ENCODE measurements around the gene PYGB. TPM values are rescaled to one million over a fixed set of nuclear protein-coding genes. Genes with fewer than 3 reads are reported as not detected.

Gene PYGB
- total and polyA plus RNA-seq, 7 donors, result 4.9 to 22.3 (median 9.5) TPM

DNA sequence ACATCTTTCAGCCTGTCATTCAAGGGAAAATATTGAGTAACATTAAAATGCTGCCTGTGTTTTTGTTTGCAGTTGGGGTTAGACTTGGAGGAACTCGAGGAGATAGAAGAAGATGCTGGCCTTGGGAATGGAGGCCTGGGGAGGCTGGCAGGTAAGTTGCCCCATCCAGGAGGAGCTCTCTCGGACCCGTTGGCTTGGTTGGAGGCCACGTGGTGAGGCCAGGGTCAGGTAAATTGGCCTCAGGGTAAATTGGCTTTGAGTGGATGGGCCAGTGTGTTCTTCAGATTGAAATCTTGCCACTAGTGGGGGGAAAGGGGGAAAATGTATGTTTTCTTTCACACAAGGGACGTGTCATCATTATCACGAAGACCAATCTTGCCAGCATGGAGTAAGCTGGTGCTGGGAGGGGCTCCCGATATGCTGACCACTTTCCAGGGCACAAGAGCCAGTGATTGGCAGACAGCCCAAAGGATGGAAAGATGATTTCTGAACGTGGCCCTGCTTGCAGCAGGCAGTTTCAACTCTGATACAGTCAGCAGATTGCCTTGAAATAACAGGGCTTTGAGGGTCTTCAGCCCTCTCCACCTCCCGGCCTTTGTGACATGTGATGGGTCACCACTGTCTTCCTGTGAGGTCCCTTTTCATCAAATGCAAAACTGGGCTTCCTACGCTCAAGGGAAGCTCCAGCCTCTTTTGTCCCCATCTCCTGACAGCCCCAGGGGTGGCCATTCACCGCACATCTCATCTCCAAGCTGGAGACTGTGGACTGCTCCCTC is 21.4 kb downstream of the PYGB start:
- Histone ChIP-seq H3K27ac (no peak overlapping the region), H3K4me1 (peaks cover 26% of the 10 kb centered on the region), H3K27me3 (ENCODE audit: insufficient read depth in 3 of 3, low read length in 2 of 3) (no peaks in the 10 kb centered on the region), H3K9me3 (no peaks in the 10 kb centered on the region), H3K4me3 (no peak overlapping the region), H3K36me3 (ENCODE audit: insufficient read depth in 1 of 2, low read depth in 1 of 2) (peaks cover 4 to 34% of the 10 kb centered on the region in 2 donors)
- TF ChIP-seq, protein P1, sequence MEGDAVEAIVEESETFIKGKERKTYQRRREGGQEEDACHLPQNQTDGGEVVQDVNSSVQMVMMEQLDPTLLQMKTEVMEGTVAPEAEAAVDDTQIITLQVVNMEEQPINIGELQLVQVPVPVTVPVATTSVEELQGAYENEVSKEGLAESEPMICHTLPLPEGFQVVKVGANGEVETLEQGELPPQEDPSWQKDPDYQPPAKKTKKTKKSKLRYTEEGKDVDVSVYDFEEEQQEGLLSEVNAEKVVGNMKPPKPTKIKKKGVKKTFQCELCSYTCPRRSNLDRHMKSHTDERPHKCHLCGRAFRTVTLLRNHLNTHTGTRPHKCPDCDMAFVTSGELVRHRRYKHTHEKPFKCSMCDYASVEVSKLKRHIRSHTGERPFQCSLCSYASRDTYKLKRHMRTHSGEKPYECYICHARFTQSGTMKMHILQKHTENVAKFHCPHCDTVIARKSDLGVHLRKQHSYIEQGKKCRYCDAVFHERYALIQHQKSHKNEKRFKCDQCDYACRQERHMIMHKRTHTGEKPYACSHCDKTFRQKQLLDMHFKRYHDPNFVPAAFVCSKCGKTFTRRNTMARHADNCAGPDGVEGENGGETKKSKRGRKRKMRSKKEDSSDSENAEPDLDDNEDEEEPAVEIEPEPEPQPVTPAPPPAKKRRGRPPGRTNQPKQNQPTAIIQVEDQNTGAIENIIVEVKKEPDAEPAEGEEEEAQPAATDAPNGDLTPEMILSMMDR (IDR thresholded peaks at IDR 0.05), result no peak
- peak; percentile 3 to 35 for DNase-seq
- 81 to 87% (median 86%) methylated on average over 11 of the region's 11 CpGs for WGBS, 3 donors
- intact Hi-C loops (cut with DNase I), result no loop called here
- ATAC-seq, result no peak

DNA sequence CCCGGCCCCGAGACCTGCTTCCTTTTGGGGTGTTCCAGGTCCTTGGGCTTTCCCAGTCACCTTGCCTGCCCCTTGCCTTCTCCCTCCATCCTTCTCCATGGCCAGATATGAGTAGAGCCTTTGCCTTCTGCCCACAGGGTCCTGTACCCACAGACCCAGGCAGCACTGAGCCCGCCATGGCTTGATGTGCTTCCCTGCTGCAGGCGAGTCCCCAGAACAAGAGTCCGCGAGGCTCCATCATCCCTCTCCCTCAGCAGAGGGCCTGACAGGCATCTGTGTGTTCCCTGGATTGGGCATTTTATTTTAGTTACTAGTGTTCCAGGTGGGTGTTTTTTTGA is 21.9 kb downstream of the PYGB start:
- Histone ChIP-seq H3K4me3 (no peak overlapping the region), H3K9me3 (no peaks in the 10 kb centered on the region), H3K36me3 (ENCODE audit: insufficient read depth in 1 of 2, low read depth in 1 of 2) (peaks cover 4 to 40% of the 10 kb centered on the region in 2 donors), H3K27ac (no peak overlapping the region), H3K27me3 (ENCODE audit: insufficient read depth in 3 of 3, low read length in 2 of 3) (no peaks in the 10 kb centered on the region), H3K4me1 (peaks cover 29% of the 10 kb centered on the region)
- ATAC-seq, result no peak
- 97 to 98% (median 97%) methylated on average over 6 of the region's 6 CpGs for WGBS, 3 donors
- intact Hi-C loops (cut with DNase I), result loop anchor here in 1 of 2 donors (10.0 kb wide), 1 partner anchor 125 kb away; the partner anchor contains the start of gene ABHD12
- TF ChIP-seq, protein P1 (IDR thresholded peaks at IDR 0.05), result no peak
- no peak for DNase-seq

DNA sequence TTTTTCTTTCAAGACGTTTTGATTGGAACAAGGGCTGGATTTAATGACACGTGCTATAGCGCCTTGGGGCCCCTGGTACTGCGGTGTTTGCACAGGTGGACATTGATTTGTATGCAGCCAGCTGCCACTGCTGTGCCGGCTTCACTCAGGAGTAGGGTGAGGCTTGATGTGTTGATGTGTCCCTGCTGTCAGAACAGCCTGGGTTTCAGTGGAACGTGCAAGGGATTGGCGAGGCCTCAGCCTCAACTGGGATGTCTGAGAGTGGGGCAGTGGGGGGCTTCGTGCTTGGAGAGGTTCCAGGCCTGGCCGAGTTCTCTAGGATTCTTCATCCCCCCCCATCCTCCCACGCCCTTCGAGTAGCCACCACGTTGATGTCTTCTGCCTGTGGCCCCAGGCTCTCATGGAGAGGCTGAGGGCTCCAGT is 23.0 kb downstream of the PYGB start:
- peak; percentile 6 to 26 for DNase-seq
- H3K4me3 ChIP-seq, result no peak overlapping the region
- no peaks in the 10 kb centered on the region for H3K9me3 ChIP-seq
- intact Hi-C loops (cut with DNase I), result loop anchor here in 1 of 2 donors (10.0 kb wide), 1 partner anchor 124 kb away; the partner anchor contains the start of gene ABHD12
- peaks cover 4 to 41% of the 10 kb centered on the region in 2 donors for H3K36me3 ChIP-seq (ENCODE audit: insufficient read depth in 1 of 2, low read depth in 1 of 2)
- WGBS, 3 donors, result 87 to 93% (median 90%) methylated on average over 12 of the region's 12 CpGs
- H3K27me3 ChIP-seq (ENCODE audit: insufficient read depth in 3 of 3, low read length in 2 of 3), result no peaks in the 10 kb centered on the region
- no peak overlapping the region for H3K27ac ChIP-seq
- ATAC-seq, result no peak
- peaks cover 29% of the 10 kb centered on the region for H3K4me1 ChIP-seq
- TF ChIP-seq, protein P1 (IDR thresholded peaks at IDR 0.05), result no peak

DNA sequence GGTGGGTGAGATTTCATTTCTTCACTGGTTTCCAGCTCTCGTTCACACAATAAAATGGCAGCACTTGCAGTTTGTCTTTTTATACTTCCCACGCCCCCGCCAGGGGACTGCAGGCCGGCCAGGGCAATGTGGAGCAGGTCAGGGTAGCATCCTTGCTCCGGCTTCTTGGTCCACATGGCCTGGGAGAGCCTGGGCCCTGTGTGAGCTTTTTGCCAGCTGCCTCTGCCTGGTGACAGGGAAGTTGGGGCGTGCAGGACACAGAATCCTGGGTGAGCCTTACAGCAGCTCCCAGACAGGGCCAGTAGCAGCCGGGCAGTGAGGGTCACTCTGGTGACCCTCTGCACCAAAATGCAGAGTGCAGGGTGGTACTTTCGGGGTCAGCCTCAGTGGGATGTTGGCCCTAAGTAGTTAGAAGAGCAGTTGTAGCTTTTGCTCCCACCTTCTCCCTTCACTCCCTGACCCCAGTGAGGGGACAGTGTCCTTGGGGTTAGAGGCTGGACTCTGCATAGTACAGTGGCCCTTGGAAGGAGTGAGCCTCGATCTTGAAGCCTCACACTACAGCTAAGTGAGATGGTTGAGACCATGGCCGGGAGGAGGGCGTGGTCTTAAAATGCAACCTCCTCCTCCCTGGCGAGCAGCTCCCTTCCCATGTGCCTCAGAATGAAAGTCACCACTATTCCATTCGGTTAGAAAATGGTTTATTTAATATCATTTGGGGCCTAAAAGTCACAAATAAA is 23.8 kb downstream of the PYGB start:
- no peaks in the 10 kb centered on the region for H3K9me3 ChIP-seq

More for the DNA sequence above, 23.8 kb downstream of the PYGB start:
- TF ChIP-seq, protein P1 (IDR thresholded peaks at IDR 0.05), result no peak
- intact Hi-C loops (cut with DNase I), result loop anchor here in 1 of 2 donors (10.0 kb wide), 1 partner anchor 123 kb away; the partner anchor contains the start of gene ABHD12
- no peak overlapping the region for H3K4me3 ChIP-seq
- no peaks in the 10 kb centered on the region for H3K27me3 ChIP-seq (ENCODE audit: insufficient read depth in 3 of 3, low read length in 2 of 3)
- WGBS, 3 donors, result 96 to 98% (median 96%) methylated on average over 13 of the region's 13 CpGs
- no peak overlapping the region for H3K27ac ChIP-seq
- ATAC-seq, result no peak
- peak; percentile 5 to 38 for DNase-seq
- H3K4me1 ChIP-seq, result peaks cover 29% of the 10 kb centered on the region
- H3K36me3 ChIP-seq (ENCODE audit: insufficient read depth in 1 of 2, low read depth in 1 of 2), result peaks cover 4 to 44% of the 10 kb centered on the region in 2 donors

All from psoas muscle (tissue), 8 donors.